ENCODE results near the gene CNNM2.
A peak's percentile ranks its signal among the peaks of the same experiment; 100 is the strongest.
"Not testable (repeated sequence)": the region's sequence is repeated elsewhere in the genome, so short reads cannot be mapped to it uniquely, and the experiment has no call there.

CNNM2 gene

DNA sequence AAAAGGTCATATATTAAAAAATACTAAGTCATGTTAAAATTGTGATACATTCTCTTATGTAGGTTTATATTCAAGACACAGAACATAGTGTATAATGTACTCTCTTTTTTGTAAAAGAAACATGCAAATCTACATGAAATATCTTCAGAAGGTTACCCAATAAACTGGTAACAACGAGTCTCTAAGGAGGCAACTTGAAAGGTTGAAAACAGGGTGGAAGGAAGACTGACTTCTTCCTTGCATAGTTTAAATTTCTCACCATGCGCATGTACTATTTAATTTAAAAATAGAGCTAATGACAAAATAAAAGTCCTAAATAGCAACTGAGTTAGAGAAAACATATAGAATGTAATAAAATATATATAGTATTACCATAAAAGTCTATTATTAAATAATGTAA is 142.5 kb downstream of the CNNM2 start:
- TF ChIP-seq, protein P1, sequence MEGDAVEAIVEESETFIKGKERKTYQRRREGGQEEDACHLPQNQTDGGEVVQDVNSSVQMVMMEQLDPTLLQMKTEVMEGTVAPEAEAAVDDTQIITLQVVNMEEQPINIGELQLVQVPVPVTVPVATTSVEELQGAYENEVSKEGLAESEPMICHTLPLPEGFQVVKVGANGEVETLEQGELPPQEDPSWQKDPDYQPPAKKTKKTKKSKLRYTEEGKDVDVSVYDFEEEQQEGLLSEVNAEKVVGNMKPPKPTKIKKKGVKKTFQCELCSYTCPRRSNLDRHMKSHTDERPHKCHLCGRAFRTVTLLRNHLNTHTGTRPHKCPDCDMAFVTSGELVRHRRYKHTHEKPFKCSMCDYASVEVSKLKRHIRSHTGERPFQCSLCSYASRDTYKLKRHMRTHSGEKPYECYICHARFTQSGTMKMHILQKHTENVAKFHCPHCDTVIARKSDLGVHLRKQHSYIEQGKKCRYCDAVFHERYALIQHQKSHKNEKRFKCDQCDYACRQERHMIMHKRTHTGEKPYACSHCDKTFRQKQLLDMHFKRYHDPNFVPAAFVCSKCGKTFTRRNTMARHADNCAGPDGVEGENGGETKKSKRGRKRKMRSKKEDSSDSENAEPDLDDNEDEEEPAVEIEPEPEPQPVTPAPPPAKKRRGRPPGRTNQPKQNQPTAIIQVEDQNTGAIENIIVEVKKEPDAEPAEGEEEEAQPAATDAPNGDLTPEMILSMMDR (conservative IDR thresholded peaks at IDR 0.05; ENCODE audit: low read depth, low read length), result no peak
- DNase-seq (ENCODE audit: low read depth), result no peak
- no peak overlapping the region for H3K4me3 ChIP-seq (ENCODE audit: low read length)

GRCh38 chr10:103062854-103063590 is 144.9 kb downstream of the CNNM2 start:
- H3K4me3 ChIP-seq (ENCODE audit: low read length), result no peak overlapping the region
- TF ChIP-seq, protein P1 (conservative IDR thresholded peaks at IDR 0.05; ENCODE audit: low read depth, low read length), result peak; percentile 32
- no peak for DNase-seq (ENCODE audit: low read depth)

GRCh38 chr10:103064956-103065355 is 146.9 kb downstream of the CNNM2 start:
- DNase-seq (ENCODE audit: low read depth), result no peak
- no peak overlapping the region for H3K4me3 ChIP-seq (ENCODE audit: low read length)
- TF ChIP-seq, protein P1 (conservative IDR thresholded peaks at IDR 0.05; ENCODE audit: low read depth, low read length), result no peak

DNA sequence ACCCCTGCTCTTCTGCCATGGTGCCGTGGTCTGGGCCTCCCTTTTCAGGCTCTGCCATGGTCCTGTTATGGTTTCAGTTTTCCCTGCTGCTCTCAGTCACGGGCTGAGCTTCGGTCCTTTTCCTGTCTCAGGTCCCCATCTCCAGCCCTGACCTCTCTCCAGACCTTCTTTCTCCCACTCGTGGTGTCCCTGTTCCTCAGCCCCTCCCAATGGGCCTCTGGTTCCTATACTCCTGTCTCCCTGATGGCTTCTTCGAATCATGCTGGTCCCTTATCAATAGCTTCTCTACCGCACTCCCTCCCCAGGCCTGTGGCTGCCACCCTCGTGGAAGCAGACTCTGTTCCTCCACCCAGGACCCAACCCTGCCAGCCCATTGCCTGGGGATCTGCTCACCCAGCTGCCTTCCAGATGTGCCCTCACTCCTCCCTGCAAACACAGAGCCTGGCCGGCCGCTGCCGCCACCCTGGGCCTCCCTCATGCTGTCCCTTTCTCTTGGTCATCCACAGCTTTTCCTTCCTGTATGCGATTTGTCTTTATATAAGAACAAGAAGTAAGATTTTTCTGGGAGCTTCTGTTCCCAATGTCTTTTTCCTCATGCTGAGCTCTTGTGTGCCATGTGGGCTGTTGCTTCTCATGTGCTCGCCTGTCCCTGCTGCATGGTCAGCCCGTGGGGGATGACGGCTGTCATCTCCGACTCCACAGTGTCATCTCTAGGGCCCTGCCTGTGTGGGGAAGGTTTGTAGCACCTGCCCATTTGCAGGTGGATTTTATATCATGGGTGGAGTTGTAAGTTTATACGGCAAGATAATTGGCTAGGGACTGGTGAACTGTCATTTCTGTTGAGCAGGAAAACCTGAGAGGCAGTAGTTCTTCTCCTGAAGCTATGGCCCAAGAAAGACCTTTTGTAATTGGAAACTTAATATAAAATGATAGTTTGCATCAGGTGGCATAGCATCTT is 148.3 kb downstream of the CNNM2 start:
- TF ChIP-seq, protein P1 (conservative IDR thresholded peaks at IDR 0.05; ENCODE audit: low read depth, low read length), result no peak
- H3K4me3 ChIP-seq (ENCODE audit: low read length), result no peak overlapping the region
- DNase-seq (ENCODE audit: low read depth), result no peak

DNA sequence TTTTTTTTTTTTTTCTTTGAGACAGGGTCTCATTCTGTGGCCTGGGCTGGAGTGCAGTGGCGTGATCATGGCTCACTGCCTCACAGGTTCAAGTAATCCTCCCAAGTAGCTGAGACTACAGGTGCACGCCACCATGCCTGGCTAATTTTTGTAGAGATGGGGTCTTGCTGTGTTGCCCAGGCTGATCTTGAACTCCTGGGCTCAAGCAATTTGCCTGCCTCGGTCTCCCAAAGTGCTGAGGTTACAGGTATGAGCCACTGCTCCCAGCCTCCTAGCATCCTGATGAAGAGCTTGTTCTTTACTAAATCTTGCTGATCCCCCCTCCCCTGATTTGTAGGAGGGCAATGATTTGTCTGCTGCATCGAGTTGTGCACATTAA is 149.0 kb downstream of the CNNM2 start:
- not testable (repeated sequence) for H3K4me3 ChIP-seq (ENCODE audit: low read length); DNase-seq (ENCODE audit: low read depth)

GRCh38 chr10:103067484-103067883 is 149.4 kb downstream of the CNNM2 start:
- TF ChIP-seq, protein P1 (conservative IDR thresholded peaks at IDR 0.05; ENCODE audit: low read depth, low read length), result no peak
- H3K4me3 ChIP-seq (ENCODE audit: low read length), result no peak overlapping the region
- DNase-seq (ENCODE audit: low read depth), result no peak

DNA sequence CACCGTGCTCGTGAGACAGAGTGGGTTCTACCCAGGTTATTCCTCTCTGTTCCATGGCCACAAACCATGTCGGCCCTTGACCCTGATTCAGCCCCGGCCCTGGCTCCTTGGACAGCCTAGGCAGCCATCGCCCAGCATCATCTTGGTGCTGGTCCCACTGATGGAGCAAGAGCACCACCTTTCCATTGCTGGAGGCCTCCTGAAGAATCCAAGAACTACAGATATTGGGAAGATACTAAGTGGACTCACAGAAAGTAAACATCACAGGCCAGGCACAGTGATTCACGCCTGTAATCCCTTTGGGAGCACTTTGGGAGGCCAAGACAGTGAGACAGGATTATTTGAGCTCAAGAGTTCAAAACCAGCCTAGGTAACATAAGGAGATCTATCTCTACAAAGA is 149.9 kb downstream of the CNNM2 start:
- TF ChIP-seq, protein P1 (conservative IDR thresholded peaks at IDR 0.05; ENCODE audit: low read depth, low read length), result no peak

More for the DNA sequence above, 149.9 kb downstream of the CNNM2 start:
- H3K4me3 ChIP-seq (ENCODE audit: low read length), result no peak overlapping the region
- no peak for DNase-seq (ENCODE audit: low read depth)
